RKO (cell line): Measurements from ENCODE around the gene PVALEF.

ENCODE experiments used
- DNase-seq: peaks from one replicate; pipeline ENCODE4 v3.0.0-alpha.2; 2016; ENCODE audit warnings: low spot score

PVALEF gene

DNA sequence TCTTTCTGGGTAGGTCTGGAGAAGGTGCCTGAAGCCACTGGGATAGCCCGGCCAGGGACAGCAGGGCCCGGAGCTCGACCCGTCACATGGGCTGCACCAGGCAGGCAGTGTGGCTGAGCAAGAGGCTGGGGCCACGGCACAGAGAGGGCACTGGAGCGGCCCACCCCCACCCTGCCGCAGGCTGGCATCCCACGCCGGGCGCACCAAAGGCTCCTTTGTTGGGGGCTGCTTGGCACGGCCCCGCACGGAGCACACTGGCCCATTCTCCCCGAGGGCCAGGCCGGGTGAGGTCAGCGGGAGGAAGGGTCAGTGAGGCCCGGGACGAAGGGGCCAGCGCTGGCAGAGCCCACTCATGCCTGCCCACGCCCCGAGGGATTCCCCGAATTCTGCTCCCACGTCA lies 36.5 kb upstream of the PVALEF start:
- no peak for DNase-seq

DNA sequence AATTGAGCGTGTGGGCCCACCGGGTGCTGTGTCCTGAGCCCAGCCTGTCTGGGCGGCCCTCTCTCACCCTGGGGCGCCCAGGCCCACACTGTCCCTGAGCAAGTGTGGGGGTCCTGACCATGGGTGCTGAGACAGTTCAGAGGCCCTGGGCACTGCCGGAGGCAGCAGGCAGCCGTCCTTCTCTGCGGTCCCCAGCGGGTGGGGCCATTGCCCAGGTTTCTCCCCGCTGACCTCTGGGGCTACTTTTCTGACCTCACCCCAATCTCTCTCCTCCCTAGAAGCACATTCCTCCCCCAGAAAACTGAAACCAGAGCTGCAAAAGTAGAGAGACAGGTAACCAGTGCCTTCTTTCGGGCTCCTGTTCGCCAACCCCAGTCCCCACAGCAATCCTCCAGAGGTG lies 36.0 kb upstream of the PVALEF start:
- no peak for DNase-seq

DNA sequence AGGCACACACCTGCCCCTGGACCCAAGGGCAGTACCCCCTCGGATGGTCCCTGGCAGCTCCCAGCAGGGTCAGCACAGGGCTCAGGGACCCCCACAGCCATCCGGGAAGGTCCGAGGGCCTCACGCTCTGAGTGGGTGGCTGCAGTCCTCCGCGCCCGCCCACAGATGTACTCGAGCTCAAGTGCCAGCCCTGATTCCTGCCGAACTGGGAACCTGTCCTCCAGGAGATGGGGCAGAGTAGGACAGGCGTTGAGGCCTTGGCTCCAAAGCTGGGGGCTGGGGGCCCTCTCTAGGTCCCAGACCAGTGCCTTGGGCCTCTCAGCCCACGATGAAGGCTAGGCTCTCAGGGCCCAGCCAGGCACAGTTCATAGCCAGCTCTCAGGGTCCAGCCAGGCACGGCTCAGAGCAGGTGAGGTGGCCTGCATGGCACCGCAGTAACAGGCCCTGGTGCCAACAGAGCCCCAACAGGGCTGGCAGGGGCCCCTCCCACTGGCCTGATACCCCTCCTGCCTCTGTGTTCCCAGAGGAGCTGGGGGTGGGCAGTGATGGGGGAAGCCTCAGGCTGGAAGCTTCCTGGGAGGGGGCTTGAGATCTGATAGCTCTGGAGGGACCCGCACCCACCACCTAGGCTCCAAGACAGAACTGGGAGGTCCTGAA lies 35.5 kb upstream of the PVALEF start:
- no peak for DNase-seq

GRCh38 chr17:81130385-81131361 lies 34.6 kb upstream of the PVALEF start:
- DNase-seq: no peak

GRCh38 chr17:81131486-81132196 lies 33.7 kb upstream of the PVALEF start:
- DNase-seq: no peak

- no peak for DNase-seq
These were observed 33.1 kb upstream of the PVALEF start for GRCh38 chr17:81132197-81132540.

- no peak for DNase-seq
These were observed 32.3 kb upstream of the PVALEF start for GRCh38 chr17:81132770-81133723.

DNA sequence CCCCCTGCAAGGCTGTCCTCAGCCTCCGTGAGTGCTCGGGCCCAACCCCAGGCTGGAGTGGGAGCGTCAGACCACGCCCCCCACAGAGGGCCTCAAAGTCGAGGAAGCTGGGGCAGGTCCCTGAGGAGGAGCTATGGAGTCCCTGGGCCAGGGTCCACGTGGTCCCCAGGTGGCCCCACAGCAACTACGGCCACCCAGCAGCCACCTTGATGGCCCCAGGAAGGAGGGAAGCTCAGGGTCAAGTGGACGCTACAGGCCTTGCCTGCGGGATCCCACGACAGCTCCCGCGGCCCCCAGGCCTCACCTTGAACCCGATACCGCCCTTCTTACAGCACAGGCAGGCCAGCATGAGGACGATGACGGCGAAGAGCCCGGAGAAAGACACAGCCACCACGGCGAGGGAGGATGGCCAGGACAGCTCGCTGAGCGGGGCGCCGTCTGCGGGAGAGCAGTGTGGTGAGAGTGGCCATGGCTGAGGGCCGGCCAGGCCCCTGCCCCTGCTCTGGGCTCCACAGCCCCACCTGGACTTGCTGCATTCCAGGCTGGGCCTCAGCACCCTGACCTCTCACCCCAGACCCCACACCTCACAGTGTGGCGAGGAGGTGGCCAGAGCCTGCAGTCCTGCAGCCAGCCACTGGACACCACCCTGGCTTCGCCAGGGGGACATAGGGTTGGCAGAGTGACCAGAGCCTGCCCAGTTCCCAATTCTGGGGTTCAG lies 31.1 kb upstream of the PVALEF start:
- DNase-seq: no peak

DNA sequence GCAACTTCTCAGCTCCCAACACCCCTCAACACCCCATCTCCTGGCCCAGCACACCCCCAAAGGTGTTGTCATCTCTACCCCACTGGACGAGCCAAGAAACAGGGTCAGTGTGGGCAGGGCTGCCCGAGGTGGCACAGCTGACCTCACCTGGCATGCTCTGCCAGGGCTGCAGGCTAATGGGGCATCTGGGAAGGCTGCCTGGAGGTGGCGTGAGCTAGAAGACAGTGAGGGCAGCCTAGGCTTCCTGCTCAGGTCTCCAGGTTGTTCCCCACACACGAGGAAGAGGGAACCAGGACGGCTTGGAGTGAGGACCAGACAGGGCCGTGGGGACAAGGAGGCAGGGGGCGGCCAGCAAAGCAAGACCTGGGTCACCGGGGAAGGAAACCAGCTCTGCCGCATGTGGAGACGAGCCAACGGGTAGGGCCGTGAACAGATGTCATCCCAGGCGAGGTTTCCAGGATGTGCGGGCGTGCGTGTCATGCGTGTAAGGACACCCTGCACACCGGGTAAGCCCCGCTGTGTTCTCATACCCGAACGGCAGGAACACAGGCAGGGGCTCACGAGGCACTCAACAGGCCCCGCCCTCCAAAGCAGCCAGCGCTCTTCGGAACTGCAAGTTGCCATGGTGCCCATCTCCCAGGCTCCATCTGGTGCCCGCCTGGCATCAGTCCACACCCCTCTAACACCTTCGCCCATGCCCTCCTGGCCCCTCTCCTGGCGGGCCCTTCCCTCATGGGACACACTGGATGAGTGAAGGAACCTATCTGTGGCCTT lies 29.6 kb upstream of the PVALEF start:
- no peak for DNase-seq

DNA sequence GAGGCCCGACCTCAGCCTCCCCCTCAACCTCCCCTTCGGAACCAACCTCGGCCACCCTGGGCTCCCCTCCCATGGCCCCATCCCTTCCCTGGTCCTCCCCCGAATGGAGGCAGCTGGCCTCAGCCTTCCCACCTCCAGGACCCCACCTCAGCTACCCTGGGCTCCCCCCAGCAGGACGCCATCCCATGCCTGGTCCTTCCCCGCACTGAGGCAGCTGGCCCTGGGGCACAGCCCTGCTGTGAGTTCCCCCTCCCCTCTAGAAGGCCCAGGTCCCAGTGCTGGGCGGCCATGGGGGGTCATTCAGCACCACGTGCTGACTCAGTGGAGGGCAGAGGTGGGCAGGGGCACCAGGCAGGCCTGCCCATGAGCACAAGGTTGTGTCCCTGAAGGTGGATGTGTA lies 28.9 kb upstream of the PVALEF start:
- DNase-seq: no peak

GRCh38 chr17:81137248-81137647 lies 28.1 kb upstream of the PVALEF start:
- DNase-seq: no peak

DNA sequence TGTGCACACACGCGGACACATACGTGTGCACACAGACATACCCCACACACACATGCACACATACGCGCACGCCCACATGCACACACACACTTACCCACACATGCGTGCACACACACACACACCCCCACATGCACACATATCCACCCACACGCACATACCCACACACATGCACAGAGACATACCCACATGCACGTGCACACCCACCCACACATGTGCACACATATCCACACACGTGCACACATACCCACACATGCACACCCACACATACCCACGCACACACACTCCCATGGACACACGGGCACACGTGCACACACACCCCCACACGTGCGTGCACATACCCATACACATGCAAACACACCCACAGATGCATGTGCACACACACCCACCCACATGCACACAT lies 27.2 kb upstream of the PVALEF start:
- no peak for DNase-seq

DNA sequence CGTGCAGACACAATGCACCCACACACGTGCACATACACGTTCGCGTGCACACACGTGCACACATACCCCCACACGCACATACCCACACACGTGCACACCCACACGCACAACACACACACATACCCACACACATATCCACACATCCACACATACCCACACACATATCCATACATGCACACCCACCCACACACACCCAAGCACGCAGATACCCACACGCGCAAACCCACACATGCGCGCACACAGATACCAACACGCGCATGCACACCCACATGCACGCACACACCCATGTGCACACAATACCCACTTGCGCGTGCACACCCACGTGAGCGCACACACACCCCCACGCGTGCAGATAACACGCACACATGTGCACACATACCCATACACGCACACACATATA lies 26.8 kb upstream of the PVALEF start:
- no peak for DNase-seq

GRCh38 chr17:81139428-81139827 lies 25.9 kb upstream of the PVALEF start:
- no peak for DNase-seq

DNA sequence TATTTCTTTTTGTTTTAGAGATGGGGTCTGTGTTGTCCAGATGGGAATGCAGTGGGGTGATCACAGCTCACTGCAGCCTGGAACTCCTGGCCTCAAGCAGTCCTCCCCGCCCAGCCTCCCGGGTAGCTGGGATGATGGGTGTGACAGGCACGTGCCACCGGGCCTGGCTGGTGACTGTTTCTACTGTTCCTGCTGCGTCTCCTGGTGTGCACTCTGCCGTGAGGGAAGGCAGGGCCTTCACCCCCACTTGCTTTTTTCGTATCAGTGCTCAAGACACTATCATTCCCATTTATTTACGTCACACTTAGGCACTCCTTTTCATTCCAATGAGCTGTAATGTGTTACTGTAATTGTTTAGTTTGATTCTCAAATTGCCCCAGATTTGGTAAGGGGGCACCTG lies 25.3 kb upstream of the PVALEF start:
- DNase-seq: no peak

DNA sequence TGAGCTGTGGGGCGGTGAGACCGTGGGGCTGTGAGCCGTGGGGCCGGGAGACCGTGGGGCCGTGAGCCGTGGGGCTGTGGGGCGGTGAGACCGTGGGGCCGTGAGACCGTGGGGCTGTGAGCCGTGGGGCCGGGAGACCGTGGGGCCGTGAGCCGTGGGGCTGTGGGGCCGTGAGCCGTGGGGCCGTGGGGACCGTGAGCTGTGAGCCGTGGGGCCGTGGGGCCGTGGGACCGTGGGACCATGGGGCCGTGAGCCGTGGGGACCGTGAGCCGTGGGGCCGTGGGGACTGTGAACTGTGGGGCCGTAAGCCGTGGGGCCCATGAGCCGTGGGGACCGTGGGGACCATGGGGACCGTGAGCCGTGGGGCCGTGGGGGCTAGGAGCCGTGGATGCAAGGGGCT lies 24.6 kb upstream of the PVALEF start:
- no peak for DNase-seq

GRCh38 chr17:81142301-81143199 lies 22.8 kb upstream of the PVALEF start:
- DNase-seq: peak; percentile 72

DNA sequence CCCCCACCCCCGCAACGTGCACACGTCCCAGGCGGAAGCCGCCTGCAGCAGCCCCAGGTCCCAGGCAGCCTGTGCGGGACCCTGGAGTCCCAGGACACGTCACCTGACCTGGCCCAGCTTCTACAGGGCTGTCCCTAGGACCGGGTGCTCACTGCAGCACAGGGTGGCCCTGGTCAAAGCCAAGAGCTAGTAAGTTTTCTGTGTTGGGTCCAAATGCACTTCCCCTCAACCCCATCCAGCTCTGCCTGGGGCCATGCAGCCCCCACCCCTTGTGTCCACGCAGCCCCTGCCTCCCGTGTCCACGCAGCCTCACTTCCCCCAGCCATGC lies 22.1 kb upstream of the PVALEF start:
- no peak for DNase-seq

DNA sequence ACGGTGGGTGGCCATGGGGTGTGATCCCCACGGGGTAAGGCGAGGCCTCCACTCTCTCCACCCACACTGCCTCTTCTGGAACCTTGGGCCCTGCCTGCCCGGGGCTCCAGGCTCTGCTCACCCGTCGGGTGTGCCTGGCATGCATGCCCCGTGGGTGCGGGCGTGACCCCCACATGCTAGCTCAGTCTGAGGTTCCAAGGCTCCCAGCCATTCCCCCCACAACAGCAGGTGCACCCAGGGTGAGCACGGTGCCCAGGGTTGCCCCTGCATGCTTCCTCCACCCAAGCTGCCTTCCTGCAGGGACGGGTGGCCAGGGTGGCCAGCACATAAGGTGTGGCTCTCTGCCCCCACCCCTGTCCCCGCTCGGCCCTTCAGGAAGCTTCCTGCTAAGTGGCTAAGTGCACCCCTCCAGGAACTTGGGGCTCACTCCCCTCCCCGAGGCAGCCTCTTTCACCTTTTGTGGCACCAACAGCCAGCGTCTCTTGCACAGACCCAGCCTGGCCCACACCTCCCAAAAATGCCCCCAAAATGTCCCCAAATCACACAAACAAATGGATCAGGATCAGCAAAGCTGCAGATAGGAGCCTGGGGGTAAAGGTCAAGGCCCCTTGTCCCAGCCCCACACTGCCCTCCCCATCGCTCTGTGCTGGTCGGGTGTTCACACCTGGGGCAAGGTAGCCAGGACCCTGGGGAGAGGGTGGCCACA lies 21.4 kb upstream of the PVALEF start:
- DNase-seq: no peak
